ENCODE results near the gene SOS2.

GRCh38 chr14:50127802-50128201, 103.6 kb downstream of the SOS2 start:
- TF ChIP-seq POLR2A (IDR thresholded peaks at IDR 0.05; ENCODE audit: low read depth, low read length): no peak
- no peak for TF ChIP-seq POLR2AphosphoS5 (IDR thresholded peaks at IDR 0.05; ENCODE audit: low read length)
- TF ChIP-seq SMC3 (IDR thresholded peaks at IDR 0.05; ENCODE audit: borderline replicate concordance, low read length): no peak
- no peak for TF ChIP-seq JUND (IDR thresholded peaks at IDR 0.05; ENCODE audit: low read depth, low read length)
- no peak for TF ChIP-seq CHD1 (IDR thresholded peaks at IDR 0.05; ENCODE audit: low read depth, low read length)
